Fibroblast of skin of abdomen (primary cell): ENCODE data around the gene BCKDK.
"Not testable (repeated sequence)": the region's sequence is repeated elsewhere in the genome, so short reads cannot be mapped to it uniquely, and the experiment has no call there.

Experiments used
- DNase-seq: peaks from one replicate; pipeline ENCODE4 v3.0.0-alpha.2; 2013

The BCKDK gene

DNA sequence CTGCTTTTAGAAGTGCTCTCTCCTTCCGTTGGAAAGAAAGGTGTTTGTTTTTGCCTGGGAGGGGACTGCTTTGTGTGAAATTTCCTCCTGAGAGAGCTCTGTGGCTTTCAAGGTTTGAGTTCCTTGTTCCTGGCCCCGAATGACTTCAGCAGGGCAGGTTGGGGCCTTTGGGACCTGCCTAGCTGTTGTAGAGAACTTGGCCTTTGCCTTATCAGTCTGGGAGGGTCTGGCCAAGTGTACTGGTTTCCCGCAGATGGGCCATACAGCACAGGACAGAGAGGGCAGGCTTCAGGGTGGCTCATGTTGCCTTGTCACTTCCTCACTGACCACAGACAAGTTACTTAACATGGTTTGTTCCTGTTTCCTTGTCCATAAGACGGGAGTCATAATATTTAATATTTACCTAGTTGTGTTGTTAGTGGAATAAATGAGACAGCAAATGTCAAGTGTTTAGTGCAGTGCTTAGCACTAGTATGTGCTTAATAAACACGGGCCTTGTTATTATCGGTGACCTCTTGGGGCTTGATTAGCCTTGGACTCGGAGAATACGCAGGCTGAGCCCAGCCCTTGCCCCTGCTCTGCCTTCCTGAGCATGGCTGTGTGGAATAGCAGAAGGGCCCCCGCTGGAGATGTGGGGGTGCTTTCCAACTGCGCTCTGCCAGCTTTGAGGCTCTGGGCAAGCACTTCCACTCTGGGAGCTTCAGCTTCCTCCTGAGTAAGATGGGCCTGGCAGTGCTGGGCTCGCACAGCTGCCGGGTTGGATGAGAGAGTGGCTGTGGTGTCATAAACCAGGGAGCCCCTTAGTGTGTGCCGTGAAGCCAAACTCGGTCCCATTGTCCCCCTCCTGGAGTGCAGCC, 20.8 kb downstream of the BCKDK start:
- DNase-seq: no peak

DNA sequence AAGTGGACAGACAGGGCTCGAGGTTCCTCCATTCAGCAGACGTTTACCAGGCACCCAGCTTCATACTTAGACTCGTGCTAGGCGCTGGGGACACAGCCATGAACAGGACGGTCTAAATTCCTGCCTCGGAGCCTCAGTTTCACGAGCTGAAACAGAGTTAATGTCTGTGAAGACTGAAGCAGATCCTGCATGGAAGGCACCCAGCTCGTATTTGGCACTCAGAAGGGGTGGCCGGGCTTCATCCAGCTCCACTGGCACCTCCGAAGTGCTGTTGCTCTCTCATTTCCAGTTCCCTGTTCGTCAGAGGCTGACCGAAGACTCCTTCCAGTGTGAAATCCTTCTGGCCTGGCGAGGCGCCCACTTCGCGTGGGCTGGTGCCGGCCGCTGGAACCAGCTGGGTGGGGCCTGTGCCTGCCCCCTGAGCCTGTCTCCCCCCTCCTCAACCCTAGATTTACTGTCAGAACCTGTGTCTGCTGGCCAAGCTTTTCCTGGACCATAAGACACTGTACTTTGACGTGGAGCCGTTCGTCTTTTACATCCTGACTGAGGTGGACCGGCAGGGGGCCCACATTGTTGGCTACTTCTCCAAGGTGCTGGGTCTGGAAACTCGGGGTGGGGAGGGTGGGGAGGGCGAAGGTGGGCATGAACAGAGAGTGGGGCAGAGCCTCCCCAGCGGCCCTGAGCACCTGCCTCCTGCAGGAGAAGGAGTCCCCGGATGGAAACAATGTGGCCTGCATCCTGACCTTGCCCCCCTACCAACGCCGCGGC, 21.6 kb downstream of the BCKDK start:
- no peak for DNase-seq

DNA sequence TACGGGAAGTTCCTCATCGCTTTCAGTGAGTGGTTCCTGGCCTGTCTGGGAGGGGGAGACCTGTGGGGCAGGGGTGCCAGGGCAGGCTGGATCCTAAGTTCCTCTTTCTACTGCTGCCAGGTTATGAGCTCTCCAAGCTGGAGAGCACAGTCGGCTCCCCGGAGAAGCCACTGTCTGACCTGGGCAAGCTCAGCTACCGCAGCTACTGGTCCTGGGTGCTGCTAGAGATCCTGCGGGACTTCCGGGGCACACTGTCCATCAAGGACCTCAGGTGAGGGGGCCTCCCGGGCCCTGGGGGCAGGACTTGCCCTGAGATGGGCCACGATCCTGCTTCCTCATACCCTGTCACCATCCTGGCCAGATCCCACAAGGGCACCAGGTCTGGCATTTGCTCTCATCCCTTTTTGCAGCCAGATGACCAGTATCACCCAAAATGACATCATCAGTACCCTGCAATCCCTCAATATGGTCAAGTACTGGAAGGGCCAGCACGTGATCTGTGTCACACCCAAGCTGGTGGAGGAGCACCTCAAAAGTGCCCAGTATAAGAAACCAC, 22.2 kb downstream of the BCKDK start:
- DNase-seq: no peak

DNA sequence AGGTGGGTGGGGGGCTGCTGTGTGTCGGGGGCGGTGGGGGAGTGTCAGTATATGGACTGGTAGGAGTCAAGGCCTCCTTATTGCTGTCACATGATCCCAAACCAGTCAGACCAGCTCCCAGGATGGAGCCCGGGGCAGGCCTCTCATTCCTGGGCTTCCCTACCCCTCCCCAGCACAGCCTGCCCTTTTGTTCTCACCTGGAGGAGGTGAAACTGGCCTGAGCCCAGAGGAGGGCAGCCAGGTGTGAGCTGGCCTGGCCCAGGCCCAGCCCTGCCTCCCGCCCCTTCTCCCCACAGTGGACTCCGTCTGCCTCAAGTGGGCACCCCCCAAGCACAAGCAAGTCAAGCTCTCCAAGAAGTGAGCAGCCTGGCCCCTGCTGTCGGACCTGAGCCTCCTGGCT, 22.7 kb downstream of the BCKDK start:
- DNase-seq: no peak

DNA sequence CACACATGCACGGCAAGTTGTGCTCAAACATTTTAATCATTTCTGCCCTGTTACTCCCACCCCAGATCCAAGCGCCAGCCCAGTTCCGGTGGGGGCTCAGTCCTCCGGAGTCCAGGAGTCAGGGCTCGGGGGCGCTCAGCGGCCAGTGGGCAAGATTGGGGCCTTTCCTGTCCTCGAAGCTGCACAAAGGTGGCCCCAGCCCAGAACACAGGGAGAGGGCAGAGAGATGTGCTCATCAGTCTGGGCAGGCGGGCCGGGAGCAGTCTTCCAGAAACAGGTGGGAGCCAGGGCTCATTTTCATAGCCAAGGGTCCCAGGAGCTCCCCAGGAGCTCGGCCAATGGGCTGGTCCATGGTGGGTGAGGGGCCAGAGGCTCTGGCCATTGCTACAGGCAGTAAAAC, 23.2 kb downstream of the BCKDK start:
- no peak for DNase-seq

DNA sequence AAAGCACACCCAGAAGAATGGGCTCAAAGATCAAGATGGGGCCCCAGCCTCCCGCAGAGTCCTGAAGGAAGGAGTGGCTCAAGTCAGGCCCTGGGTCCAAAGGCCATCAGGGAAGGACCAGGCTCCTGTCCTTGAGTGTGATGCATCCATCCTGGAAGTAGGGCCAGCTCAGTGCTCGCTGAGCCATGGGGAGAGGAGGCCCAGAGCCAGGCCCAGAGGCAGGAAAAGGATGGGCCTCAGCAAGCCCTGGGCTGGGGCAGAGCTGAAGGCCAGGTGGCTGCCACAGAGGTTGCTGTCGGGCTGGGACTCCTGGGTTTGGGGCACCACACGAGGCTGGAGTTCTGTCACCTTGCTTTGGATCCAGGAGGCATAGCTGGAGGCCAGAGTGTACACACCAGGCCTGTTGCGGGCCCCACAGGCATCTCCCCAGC, 23.7 kb downstream of the BCKDK start:
- DNase-seq: no peak

DNA sequence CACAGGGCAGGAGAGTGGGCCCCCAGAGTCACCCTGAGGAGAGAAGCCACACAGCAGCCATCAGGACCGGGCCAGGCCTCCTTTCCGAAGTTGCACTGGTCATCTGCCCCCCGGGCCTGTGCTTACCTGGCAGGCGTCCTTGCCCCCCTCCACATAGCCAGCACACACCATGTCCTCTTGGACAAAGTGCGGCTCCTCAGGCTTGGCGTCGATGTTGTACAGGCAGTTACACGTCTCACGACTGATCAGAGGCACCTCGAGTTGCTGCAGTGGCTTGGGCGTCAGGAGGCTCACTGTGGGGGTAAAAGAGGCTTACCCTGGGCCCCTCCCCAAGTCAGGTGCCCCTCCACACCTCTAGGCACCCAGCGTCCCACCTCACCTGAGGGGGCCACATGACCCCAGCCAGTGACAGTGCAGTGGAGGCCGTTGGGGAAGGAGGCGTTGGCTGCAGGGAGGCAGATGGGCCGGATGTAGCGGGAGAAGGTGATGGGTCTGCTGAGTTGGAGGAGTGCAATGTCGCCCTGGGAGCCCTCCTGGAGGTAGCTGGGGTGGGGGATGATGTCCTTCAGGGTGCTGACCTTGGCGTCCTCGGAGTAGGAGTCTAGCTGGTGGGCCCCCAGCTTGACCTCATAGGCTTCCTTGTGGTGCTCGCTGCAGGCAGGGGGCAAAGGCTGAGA, 24.3 kb downstream of the BCKDK start:
- DNase-seq: no peak

DNA sequence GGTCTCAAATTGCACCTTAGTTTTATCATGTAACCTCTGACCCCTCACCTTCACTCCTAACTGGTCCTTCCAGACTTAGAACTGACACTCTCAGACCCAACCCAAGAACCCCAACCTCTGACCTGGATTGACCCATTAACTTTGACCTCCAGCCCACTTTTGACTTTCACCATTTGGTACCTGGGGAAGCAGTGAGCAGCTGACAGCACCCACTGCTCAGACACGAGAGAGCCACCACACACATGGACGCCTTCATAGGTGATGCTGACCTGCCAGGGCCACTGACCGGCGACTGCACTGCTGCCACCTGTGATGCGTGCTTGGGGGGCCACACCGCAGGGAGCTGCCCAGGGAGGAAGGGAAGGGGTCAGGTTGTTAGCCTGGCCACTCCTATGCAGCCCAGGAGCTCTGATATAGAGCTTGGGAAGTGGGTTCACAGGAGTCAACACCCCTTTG, 24.9 kb downstream of the BCKDK start:
- DNase-seq: no peak

DNA sequence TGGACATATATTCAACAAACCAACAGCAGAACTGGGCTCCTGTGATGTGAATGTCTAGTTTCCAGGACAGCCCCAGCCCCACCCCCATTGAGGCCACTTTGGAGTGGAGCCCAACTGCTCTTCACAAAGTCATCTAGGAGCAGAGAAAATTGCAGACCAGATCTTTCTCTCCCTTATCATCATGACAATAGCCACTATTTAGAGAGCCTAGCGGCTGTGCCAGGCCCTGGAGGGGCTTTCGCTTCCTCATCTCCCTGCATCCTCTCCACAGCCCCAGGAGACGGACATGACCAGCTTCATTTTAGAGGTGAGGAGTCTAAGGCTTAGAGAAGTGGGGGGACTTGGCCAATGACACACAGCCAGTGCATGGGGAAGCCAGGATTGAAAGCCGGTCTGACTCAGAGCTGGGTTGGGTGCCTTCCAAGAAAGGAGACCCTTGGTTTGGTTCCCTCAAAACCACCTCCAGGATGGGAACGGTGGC, 25.9 kb downstream of the BCKDK start:
- DNase-seq: no peak

DNA sequence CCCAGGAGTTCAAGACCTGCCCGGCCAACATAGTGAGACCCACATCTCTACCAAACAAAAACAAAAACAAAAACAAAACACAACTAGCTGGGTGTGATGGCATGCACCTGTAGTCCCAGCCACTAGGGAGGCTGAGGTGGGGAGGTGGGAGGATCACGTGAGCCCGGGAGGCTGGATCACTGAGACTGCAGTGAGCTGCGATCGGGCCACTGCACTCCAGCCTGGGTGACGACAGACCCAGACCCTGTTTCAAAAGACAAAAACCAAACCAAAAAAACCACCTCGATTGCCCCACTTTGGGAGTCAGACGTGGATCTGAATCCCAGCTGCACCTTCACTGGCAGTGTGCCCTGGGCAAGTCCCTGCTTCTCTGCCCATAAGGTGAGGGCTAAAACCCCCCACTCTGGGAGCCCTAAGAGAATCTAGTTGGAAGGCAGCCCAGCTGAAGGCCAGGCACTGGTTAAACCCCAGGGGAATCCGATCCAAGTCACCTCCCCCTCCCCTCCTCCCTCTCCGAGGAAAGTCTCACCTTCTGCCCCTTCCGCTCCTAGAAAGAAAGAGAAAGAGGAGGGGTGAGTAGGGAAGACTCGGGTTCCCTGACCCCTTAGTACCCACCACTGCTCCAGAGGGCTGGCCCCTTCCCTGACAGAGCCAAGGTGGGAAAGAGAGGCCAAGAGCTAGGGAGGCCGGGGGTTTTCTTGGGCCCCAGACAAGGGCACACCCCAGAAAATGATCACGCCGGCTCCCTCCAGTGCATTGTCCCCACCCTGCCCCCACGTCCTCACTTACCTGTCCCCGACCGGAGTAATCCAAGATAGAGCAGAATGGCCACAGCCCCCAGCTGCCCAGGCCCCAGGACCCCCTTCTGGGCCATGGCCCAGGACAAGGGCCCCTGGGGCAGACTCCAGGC, 26.7 kb downstream of the BCKDK start:
- DNase-seq: no peak

DNA sequence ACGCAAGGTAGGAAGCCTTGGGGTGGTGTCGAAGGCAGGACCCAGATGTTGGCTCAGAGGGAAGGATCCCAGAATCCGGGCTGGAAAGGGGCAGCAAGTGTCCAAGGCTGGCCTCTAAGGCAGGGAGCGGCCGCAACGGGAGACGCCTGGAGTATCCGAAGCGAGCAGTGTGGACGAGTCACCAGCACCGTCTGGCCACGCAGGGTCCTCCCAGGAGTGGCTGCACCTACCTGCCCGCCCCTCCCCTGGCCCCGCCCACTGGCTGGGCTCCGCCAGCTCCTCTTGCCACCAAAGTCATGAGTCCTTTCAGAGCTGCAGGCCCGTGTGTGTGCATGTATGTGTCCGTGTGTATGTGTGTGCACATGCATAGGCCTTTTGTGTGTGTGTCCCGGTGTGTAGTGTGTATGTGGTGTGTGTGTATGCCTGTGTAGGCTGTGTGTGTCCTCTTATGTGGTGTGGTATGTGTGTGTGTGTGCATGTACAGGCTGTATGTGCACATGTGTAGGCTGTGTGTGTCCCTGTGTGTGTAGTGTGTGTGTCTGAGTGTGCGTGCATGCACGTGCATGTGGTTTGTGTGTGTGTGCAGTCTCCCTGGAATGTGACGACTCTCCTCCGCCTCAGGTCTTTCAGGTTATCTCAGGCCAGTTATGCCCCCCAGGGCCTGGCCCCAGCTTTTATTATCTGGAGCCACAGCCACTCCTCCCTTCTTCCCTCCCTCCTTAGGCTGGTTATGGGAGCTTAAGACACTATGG, 27.5 kb downstream of the BCKDK start, which contains the start of gene PRSS8:
PRSS8 (minus strand) TSS at position 193 of the 752 bp plus-strand sequence. CDS start 229 bp downstream, outside the sequence.
- no peak for DNase-seq

DNA sequence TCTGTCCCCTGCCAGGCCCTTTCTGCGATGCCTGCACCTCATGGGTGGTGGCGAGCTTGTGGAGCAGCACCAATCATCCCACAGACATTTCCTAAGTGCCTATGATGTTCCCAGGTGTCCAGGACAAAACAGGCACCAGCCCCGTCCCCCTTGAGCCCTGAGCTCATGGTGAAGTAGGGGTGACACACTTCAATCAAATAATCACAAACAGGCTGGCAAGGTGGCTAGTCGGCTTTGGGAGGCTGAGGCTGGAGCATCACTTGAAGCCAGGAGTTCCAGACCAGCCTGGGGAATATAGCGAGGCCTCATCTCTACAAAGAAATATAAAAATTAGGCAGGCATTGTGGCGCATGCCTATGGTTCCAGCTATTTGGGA, 28.1 kb downstream of the BCKDK start:
- no peak for DNase-seq

DNA sequence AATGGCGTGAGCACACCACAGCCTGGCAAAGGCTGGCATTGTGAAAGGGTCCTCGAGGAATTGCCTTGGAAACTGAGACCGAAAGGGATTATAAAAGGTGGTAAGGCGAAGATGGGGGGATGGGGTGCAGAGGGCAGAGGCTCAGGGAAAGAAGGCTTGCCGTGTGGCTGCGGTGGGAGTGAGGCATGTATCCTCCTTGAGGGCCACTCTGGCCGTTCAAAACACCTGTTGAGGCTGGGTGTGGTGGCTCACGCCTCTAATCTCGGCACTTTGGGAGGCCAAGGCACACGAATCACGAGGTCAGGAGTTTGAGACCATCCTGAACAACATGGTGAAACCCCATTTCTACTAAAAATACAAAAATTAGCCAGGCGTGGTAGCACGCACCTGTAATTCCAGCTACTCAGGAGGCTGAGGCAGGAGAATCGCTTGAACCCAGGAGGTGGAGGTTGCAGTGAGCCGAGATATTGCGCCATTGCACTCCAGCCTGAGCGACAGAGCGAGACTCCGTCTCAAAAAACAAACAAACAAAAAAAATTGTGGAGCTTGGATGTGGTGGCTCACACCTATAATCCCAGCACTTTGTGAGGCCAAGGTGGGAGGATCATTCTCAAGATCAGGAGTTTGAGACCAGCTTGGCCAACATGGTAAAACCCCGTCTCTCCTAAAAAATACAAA, 28.8 kb downstream of the BCKDK start:
- DNase-seq: not testable (repeated sequence)

DNA sequence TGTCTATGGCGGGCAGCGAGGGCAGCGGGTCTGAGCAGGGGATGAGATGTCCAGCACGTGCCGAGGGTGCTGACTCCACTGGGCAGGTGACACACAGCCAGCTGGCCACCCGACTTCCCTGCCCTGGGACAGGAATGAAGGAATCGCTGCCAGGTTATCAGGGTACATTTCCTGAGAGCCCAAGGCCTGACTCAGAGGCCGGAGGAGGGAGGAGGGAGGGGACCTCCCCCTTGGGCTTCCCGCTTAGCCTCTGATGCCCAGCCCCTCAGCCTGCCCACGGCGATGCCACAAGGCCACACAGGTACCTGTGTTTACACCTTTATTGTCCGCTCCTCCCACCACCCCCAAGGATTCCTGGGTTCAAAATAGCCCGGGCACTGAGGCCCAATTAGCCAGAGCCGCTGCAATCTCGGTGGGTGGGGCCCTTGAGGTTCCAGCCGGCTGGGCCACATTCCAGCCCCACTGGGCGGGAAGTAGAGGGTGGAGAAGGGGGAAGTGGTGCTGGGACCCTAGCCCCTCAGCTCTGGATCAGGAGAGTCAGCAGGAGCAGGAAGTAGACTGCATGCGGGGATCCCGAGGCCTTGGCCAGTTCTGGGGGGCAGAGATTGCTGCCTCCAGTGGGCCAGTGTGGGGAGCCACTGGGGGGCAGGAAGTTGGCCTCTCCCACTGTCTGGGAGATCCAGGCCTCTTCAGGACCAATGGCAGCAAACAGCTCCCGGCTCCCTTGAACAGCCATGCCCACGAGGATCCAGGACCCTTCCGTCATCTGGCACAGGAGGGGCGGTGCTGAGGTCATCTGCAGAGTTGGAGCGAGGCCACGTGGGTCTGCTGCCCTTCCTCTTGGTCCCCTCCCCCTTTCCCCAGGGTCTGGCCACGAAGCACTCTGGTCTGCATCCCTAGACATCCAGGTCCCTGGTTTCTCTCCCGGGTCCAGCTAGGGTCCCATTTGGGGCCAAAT, 30.7 kb downstream of the BCKDK start:
- DNase-seq: peak; percentile 52

DNA sequence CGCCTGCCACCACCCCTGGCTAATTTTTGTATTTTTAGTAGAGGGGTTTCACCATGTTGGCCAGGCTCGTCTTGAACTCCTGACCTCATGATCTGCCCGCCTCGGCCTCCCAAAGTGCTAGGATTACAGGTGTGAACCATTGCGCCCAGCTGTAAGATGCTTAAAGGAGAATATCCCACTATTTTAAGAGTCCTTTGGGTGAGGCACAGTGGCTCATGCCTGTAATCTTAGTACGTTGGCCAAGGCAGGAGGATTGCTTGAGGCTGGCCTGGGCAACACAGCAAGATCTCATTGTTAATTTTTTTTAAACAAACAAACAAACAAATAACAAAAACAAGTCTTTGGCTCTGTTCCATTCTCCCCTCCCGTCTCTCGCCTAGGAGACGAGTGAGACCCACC, 32.9 kb downstream of the BCKDK start:
- DNase-seq: not testable (repeated sequence)

DNA sequence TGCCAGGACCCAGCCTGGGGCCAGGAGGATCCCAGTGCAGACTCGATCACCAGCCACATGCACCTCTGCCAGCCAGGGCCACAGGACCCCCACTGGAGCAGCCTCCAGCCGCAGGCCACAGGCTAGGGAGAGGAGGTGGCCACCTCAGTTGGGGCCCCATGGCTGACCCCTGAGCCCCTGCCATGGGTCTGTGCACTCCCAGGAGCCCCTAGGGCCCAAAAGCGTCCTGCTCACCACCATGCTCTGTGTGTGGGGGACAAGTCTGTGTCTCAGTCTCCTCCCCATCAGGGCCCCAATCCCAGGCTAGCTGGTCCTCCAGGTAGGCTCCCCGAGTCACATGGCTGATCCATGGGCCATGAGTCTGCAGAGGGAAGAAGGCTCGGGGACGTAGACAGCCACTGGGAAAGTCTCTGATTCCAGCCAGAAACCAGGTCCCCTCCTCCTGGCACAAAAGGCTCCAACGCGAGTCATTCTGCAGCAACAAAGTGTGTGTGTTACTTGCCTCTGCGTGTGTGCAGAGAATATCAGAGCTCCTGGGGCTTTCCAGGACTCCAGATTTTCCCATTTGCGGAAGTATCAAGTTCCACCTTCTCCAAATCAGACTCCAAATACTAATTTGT, 33.4 kb downstream of the BCKDK start:
- no peak for DNase-seq

DNA sequence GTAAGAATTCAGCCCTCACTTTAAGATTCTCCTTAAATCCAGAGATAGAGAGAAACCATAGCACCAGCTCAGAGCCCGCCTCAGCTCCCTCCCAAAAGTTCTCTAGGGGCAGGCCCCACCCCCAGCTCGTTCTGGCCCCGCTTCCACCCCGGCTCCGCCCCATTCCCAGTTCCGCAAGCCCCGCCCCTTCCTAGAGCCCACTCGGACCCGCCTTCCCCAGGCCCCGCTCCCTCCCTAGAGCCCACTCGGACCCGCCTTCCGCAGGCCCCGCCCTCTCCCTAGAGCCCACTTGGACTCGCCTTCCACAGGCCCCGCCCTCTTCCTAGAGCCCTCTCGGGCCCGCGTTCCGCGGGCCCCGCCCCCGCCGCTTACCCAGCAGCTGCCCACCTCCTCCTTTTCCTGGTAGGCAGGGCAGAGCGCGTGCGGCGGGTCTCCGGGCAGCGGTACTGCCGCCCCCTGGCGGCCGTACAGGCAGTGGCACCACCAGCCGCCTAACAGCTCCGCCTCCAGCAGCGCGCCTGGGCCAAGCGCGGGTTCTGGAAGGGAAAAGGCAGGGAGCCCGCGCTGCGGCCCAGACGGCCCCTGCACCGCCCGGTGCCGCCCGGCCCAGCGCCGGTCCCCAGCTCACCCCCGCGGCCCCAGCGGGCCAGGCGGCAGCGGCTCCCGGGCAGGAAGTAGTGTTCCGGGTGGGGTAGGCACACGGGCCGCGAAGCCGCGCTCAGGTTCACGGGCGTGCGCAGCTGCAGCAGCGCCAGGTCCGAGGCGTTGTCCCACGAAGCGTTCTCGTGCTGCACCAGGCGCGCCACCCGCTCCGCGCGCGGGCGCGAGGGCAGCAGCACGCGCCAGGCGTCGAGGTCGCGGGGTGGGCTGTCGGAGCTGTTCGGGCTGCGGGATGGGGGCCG, 34.2 kb downstream of the BCKDK start:
- peak; percentile 99 for DNase-seq
